HFFc6 (cell line): ENCODE measurements around the gene PTPRD. TPM values are rescaled to one million over a fixed set of nuclear protein-coding genes. Genes with fewer than 3 reads are reported as not detected.

Source experiments
- DNase-seq: peaks from one replicate; pipeline ENCODE4 v3.0.0-alpha.2; 2018
- H3K27ac Mint-ChIP-seq: 2 replicates; pipeline ENCODE4 v1.8.0; 2020; ENCODE audit warnings: mild to moderate bottlenecking, mixed read lengths
- H3K27me3 Mint-ChIP-seq: 2 replicates; pipeline ENCODE4 v1.8.0; 2021; ENCODE audit warnings: mild to moderate bottlenecking, moderate library complexity, mixed read lengths; ENCODE audit not compliant: insufficient read depth
- H3K36me3 Mint-ChIP-seq: 2 replicates; pipeline ENCODE4 v1.8.0; 2021; ENCODE audit warnings: low read depth, mixed read lengths
- H3K4me1 Mint-ChIP-seq: 2 replicates; pipeline ENCODE4 v1.8.0; 2020; ENCODE audit warnings: low read depth, mixed read lengths
- H3K4me3 Mint-ChIP-seq: 2 replicates; pipeline ENCODE4 v1.8.0; 2020; ENCODE audit warnings: mild to moderate bottlenecking, moderate library complexity, mixed read lengths
- H3K9me3 Mint-ChIP-seq: 2 replicates; pipeline ENCODE4 v1.8.0; 2020; ENCODE audit warnings: mild to moderate bottlenecking, mixed read lengths
- total RNA-seq, 6 experiments: library from RNA; stranded (reverse); fragmentation: NEBNext Ultra II Directional; extraction: Animal tissue kit (Norgen Biotek cat#: 25700); gene quantifications; 2 replicates in 1 of 6; 3 replicates in 5 of 6; pipeline ENCODE4 v1.2.3, GENCODE V29; 2021
- TF ChIP-seq, protein P1 (sequence below): fragments of 200-600 bp; sonication (generic); IDR thresholded peaks from 2 replicates; pipeline ENCODE4 v1.5.0; 2021; ENCODE audit warnings: antibody characterized with exemption, mild to moderate bottlenecking

PTPRD gene
- total RNA-seq, 6 experiments from 2014 or later, result not detected

DNA sequence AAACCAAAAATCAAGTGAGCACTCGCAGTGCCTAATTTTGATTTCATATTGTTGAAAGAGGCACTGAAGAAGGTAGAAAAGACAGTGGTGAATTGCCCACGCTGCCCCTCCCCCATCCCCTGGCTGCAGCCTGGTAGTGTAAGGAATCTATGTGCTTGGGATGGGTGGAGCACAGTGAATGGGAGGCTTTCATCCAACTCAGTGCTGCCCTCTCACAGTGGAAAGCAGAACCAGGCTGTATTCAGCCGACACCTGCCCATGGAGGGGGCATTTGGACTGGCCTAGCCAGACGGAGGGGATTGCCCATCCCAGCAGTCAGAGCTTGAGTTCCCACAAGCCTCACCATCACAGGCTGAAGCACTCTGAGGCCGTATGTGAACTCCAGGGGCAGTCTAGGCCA lies 2012.9 kb downstream of the PTPRD start:
- H3K4me3 Mint-ChIP-seq, result no peak overlapping the region
- no peaks in the 10 kb centered on the region for H3K27me3 Mint-ChIP-seq
- H3K9me3 Mint-ChIP-seq, result peaks cover 10% of the 10 kb centered on the region
- H3K4me1 Mint-ChIP-seq, result no peaks in the 10 kb centered on the region
- H3K36me3 Mint-ChIP-seq, result peaks cover 4% of the 10 kb centered on the region; the same call in 1 of the 2 replicates
- H3K27ac Mint-ChIP-seq, result no peak overlapping the region
- TF ChIP-seq, protein P1, sequence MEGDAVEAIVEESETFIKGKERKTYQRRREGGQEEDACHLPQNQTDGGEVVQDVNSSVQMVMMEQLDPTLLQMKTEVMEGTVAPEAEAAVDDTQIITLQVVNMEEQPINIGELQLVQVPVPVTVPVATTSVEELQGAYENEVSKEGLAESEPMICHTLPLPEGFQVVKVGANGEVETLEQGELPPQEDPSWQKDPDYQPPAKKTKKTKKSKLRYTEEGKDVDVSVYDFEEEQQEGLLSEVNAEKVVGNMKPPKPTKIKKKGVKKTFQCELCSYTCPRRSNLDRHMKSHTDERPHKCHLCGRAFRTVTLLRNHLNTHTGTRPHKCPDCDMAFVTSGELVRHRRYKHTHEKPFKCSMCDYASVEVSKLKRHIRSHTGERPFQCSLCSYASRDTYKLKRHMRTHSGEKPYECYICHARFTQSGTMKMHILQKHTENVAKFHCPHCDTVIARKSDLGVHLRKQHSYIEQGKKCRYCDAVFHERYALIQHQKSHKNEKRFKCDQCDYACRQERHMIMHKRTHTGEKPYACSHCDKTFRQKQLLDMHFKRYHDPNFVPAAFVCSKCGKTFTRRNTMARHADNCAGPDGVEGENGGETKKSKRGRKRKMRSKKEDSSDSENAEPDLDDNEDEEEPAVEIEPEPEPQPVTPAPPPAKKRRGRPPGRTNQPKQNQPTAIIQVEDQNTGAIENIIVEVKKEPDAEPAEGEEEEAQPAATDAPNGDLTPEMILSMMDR, result no peak
- no peak for DNase-seq

DNA sequence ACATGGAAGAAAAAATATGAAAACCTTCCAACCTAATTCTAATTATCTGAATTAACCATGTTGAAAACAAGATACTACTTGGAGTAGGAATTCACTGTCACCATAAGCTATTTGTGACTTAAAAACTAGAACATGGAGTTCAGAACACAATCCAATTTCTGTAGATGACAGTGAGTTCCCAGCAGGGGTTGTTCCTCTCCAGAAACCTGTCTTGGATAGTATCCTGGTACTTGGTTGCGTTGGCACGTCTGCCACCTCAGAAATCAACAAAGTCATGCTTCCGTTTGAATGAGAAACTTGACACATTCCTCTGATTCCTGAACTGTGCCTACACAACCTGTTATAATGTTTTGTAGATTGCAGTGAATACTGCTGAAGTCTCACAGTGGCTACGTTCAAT lies 2023.3 kb downstream of the PTPRD start:
- H3K36me3 Mint-ChIP-seq, result no peaks in the 10 kb centered on the region
- no peak overlapping the region for H3K4me3 Mint-ChIP-seq
- no peak overlapping the region for H3K27ac Mint-ChIP-seq
- no peak for DNase-seq
- no peaks in the 10 kb centered on the region for H3K4me1 Mint-ChIP-seq
- H3K27me3 Mint-ChIP-seq, result no peaks in the 10 kb centered on the region; the same call in 1 of the 2 replicates
- TF ChIP-seq, protein P1, result no peak
- peaks cover 39% of the 10 kb centered on the region for H3K9me3 Mint-ChIP-seq

DNA sequence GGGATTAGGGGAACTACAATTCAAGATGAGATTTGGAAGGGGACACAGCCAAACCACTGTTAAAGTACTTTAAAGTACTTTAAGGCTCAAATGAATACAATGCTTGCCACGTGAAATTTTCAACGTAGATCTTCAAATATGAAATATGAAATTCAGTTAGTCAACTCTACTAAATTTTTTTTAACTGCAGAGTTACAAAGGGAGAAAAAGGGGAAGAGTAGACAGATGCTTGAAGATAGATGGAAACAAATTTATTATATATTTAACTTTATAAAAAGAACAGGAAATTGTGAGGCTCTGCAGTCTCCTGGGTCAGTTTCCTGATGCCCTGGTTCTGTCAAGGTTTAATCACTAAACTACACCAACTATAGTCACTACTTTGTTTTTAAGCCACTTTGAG lies 2027.8 kb downstream of the PTPRD start:
- Mint-ChIP-seq H3K27me3 (no peaks in the 10 kb centered on the region; the same call in 1 of the 2 replicates), H3K27ac (no peak overlapping the region), H3K9me3 (peaks cover 35% of the 10 kb centered on the region), H3K36me3 (no peaks in the 10 kb centered on the region), H3K4me1 (no peaks in the 10 kb centered on the region), H3K4me3 (no peak overlapping the region)
- no peak for DNase-seq
- TF ChIP-seq, protein P1, result no peak

DNA sequence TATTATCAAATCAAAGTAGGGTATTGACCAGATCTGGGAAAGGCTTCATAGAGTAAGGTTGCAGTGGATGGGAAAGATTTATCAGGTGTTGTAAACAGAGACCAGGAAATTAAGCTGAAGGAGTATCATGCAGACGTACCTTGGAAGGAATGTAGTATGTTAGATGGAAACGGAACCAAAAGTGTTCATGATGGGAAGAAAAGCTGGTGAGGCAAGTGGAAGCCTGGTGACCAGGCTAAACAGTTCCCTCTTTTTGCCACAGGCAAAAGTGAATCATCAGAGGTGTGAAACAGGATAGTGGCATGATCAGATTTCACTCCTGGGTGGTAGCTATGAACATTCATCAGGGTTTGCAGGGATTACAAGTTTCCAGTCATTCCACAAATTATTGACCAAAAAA lies 2033.1 kb downstream of the PTPRD start:
- no peaks in the 10 kb centered on the region for H3K4me1 Mint-ChIP-seq
- TF ChIP-seq, protein P1, result no peak
- no peak overlapping the region for H3K4me3 Mint-ChIP-seq
- no peaks in the 10 kb centered on the region for H3K36me3 Mint-ChIP-seq
- H3K9me3 Mint-ChIP-seq, result peaks cover 27% of the 10 kb centered on the region
- H3K27ac Mint-ChIP-seq, result no peak overlapping the region
- no peaks in the 10 kb centered on the region for H3K27me3 Mint-ChIP-seq
- no peak for DNase-seq

DNA sequence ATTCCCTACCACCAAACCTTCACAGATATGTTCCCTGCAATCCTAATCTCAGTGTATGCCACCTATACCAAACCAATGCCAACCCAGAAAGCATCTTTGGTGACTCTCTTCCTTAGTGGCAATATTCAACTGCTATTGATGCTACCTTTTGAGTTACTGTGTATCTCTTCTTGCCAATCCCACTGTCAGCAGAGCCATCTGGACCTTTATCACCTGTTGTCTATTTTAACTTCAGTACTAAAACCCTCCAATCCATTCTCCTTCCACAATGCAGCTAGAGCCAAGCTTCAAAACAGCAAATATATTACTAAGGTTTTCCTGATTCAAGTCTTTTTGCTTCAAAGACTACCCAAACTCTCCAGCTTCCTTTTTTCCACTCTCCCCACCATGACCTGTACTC lies 2036.1 kb downstream of the PTPRD start:
- no peaks in the 10 kb centered on the region for H3K4me1 Mint-ChIP-seq
- DNase-seq, result no peak
- H3K36me3 Mint-ChIP-seq, result no peaks in the 10 kb centered on the region
- TF ChIP-seq, protein P1, result no peak
- no peak overlapping the region for H3K27ac Mint-ChIP-seq
- H3K4me3 Mint-ChIP-seq, result no peak overlapping the region
- H3K9me3 Mint-ChIP-seq, result peaks cover 14% of the 10 kb centered on the region
- H3K27me3 Mint-ChIP-seq, result no peaks in the 10 kb centered on the region

DNA sequence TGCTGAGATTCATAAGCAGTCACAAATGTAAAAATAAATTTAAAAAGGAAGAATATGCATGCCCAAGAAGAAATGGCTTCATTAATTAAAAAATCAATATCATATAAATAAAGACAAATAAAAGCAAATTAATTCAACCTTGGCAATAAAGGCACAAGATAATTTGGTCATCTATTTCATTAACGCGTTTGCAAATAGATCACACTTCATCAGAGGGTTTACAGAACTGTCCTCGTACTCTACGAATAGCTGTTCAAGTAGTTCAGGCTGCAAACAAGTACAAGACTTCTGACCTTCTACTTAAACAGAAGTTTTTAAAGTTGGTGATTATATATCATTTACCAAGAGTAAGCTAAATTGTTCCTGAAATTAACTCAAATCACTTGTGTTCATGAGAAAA lies 2038.0 kb downstream of the PTPRD start:
- Mint-ChIP-seq H3K27ac (no peak overlapping the region), H3K27me3 (no peaks in the 10 kb centered on the region), H3K4me1 (no peaks in the 10 kb centered on the region), H3K9me3 (peaks cover 17% of the 10 kb centered on the region), H3K4me3 (no peak overlapping the region), H3K36me3 (no peaks in the 10 kb centered on the region)
- TF ChIP-seq, protein P1, result no peak
- no peak for DNase-seq
